ENCODE results near the gene IGFL1. TPM values are rescaled to one million over a fixed set of nuclear protein-coding genes. Genes with fewer than 3 reads are reported as not detected.

Gene IGFL1
- total and polyA plus RNA-seq, 2 of the 4 experiments (the other 2 are of a cell fraction): not detected

DNA sequence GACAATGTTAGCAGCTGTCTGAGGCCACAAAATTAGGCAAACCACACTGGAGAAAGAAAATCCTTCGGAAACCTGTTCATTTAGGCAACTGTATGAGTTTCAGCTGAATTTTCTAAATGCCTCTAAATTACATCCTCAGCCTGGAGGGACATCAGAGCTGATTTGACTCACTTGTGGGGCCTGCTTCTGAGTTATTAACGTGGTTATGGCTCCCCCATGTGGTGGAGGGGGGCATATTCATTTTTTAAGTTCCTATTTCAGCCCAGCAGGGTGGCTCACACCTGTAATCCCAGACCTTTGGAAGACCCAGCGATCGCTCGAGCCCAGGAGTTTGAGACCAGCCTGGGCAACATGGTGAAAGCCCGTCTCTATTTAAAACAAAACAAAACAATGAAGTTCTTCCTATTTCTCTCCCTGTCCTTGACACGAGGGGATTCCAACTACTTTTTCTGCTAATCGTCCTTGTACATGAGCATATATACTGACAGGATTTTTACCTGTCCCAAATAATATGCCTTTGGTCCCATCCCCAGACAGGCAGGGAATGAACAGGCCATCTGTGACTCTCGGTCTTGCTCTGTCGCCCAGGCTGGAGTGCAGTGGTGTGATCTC lies 35.8 kb downstream of the IGFL1 start:
- Histone ChIP-seq H2BK20ac (ENCODE audit: low read depth, low read length) (no peak overlapping the region), H3K36me3 (ENCODE audit: control insufficient read depth, insufficient read depth, low read length) (no peaks in the 10 kb centered on the region), H4K5ac (ENCODE audit: low read depth, low read length) (no peak overlapping the region), H3K4me1 (ENCODE audit: control insufficient read depth, insufficient read depth, low read length) (no peaks in the 10 kb centered on the region), H2BK120ac (ENCODE audit: low read depth, low read length) (no peak overlapping the region), H4K8ac (ENCODE audit: low read depth in 2 of 2, low read length in 2 of 2) (no peak overlapping the region), H2AFZ (replicated peaks; ENCODE audit: low read length, poor library complexity) (no peak overlapping the region), H4K20me1 (ENCODE audit: insufficient read depth, low read length) (no peaks in the 10 kb centered on the region), H3K23ac (ENCODE audit: low read depth, low read length) (no peak overlapping the region), H3K79me1 (ENCODE audit: low read depth in 1 of 2, low read length in 2 of 2) (no peaks in the 10 kb centered on the region), H3K27me3 (ENCODE audit: control insufficient read depth, insufficient read depth, low read length) (peaks cover 35% of the 10 kb centered on the region), H3K4me2 (ENCODE audit: low read depth, low read length) (no peak overlapping the region), H3K9me3 (ENCODE audit: control insufficient read depth, insufficient read depth, low read length) (no peaks in the 10 kb centered on the region), H4K91ac (ENCODE audit: insufficient read depth, low read depth, low read length) (no peak overlapping the region), H3K4me3 (ENCODE audit: insufficient read depth, low read depth, low read length) (no peak overlapping the region), H3K27ac (ENCODE audit: insufficient read depth, low read length) (no peak overlapping the region), H3K14ac (replicated peaks; ENCODE audit: low read depth, low read length) (no peak overlapping the region), H2AK9ac (replicated peaks; ENCODE audit: low read depth, low read length, poor library complexity) (no peak overlapping the region), H3K4ac (ENCODE audit: low read depth, low read length) (no peak overlapping the region), H2BK15ac (ENCODE audit: low read depth, low read length) (no peak overlapping the region), H2AK5ac (ENCODE audit: low read depth, low read length) (no peak overlapping the region), H2BK5ac (ENCODE audit: low read depth, low read length, poor library complexity, severe bottlenecking) (no peak overlapping the region), H3K18ac (ENCODE audit: low read depth, low read length) (no peak overlapping the region), H3K56ac (ENCODE audit: extremely low read depth, insufficient read depth, low read length) (no peak overlapping the region), H3K9me1 (ENCODE audit: insufficient read depth, low read length) (no peaks in the 10 kb centered on the region), H3K9ac (ENCODE audit: low read depth, low read length) (no peak overlapping the region)
- TF ChIP-seq, protein P1, sequence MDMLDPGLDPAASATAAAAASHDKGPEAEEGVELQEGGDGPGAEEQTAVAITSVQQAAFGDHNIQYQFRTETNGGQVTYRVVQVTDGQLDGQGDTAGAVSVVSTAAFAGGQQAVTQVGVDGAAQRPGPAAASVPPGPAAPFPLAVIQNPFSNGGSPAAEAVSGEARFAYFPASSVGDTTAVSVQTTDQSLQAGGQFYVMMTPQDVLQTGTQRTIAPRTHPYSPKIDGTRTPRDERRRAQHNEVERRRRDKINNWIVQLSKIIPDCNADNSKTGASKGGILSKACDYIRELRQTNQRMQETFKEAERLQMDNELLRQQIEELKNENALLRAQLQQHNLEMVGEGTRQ (IDR thresholded peaks at IDR 0.05; ENCODE audit: low read depth, low read length): no peak
- TF ChIP-seq RCOR1 (IDR thresholded peaks at IDR 0.05; ENCODE audit: insufficient replicate concordance, low read length) (no peak), SMC3 (IDR thresholded peaks at IDR 0.05; ENCODE audit: low read depth, low read length) (peak; percentile 80), RFX5 (IDR thresholded peaks at IDR 0.05; ENCODE audit: low read depth, low read length) (no peak), POLR2A (IDR thresholded peaks at IDR 0.05; ENCODE audit: low read depth, low read length) (no peak), RAD21 (IDR thresholded peaks at IDR 0.05; ENCODE audit: low read length) (peak; percentile 85), CEBPB (IDR thresholded peaks at IDR 0.05; ENCODE audit: low read depth, low read length) (no peak), FOS (IDR thresholded peaks at IDR 0.05; ENCODE audit: low read depth, low read length) (no peak), MXI1 (IDR thresholded peaks at IDR 0.05; ENCODE audit: borderline replicate concordance, low read depth, low read length) (no peak), CHD1 (IDR thresholded peaks at IDR 0.05; ENCODE audit: low read depth, low read length) (no peak), NFE2L2 (IDR thresholded peaks at IDR 0.05; ENCODE audit: low read depth, low read length) (no peak), MAZ (IDR thresholded peaks at IDR 0.05; ENCODE audit: borderline replicate concordance, low read depth, low read length) (peak; percentile 42; the same call in 1 of the 2 replicates)
- TF ChIP-seq, protein P2, sequence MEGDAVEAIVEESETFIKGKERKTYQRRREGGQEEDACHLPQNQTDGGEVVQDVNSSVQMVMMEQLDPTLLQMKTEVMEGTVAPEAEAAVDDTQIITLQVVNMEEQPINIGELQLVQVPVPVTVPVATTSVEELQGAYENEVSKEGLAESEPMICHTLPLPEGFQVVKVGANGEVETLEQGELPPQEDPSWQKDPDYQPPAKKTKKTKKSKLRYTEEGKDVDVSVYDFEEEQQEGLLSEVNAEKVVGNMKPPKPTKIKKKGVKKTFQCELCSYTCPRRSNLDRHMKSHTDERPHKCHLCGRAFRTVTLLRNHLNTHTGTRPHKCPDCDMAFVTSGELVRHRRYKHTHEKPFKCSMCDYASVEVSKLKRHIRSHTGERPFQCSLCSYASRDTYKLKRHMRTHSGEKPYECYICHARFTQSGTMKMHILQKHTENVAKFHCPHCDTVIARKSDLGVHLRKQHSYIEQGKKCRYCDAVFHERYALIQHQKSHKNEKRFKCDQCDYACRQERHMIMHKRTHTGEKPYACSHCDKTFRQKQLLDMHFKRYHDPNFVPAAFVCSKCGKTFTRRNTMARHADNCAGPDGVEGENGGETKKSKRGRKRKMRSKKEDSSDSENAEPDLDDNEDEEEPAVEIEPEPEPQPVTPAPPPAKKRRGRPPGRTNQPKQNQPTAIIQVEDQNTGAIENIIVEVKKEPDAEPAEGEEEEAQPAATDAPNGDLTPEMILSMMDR (conservative IDR thresholded peaks at IDR 0.05; ENCODE audit: low read depth, low read length): peak; percentile 91
- CTCF ChIA-PET: interaction anchor here (0.6 to 1.8 kb wide), 5 partner anchors 172 to 237 kb away, joined by 3 to 6 read pairs (median 4); no protein-coding TSS in a partner anchor
- no TSS peak for BruUV-seq (replicated peaks)
- peak; percentile 74 for DNase-seq
- ATAC-seq (ENCODE audit: low read depth): peak; percentile 99
- WGBS, 2 experiments (ENCODE audit: extremely low coverage in 2 of 2, insufficient read length in 1 of 2): 27% methylated on average over 5 of the region's 10 CpGs; no CpG with 5 or more reads in 1 of the 2 experiments
- intact Hi-C loops (cut with micrococcal nuclease): loop anchor here (1.0 kb wide), 4 partner anchors 76 to 236 kb away; no protein-coding TSS in a partner anchor
- POLR2A ChIA-PET (ENCODE audit: unreplicated experiment): no interaction called here
- dilution Hi-C loops (cut with HindIII; ENCODE audit: low sequenced_read_pairs, unreplicated experiment): no loop called here
- in situ Hi-C loops (cut with MboI; ENCODE audit: low sequenced_read_pairs): loop anchor here (5.0 kb wide), 2 partner anchors 183 to 238 kb away; no protein-coding TSS in a partner anchor
